ENCODE data around the gene EDAR. TPM values are rescaled to one million over a fixed set of nuclear protein-coding genes. Genes with fewer than 3 reads are reported as not detected.

The EDAR gene
- total RNA-seq, 3 donors from 2014 or later, result 0.05 to 0.13 TPM; not detected in 1

DNA sequence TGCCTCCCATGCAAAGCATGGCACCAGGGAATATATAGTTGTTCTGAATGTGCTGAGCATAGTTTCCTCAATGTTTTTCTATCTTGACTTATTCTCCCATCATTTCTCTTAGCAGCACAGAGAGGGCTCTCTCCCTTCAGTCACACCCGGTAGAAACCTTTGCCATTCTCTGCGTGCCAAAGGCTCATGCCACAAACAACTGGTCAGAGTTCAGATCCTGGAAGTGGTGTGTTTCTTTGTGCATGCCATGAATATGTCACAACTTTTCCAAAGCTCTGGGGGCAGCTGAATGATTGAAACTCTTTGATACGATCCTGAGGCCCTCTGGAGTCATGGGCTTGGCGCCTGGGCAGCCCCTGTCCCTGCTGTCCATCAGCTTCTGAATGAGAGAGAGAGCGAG lies 28.0 kb upstream of the EDAR start:
- Mint-ChIP-seq H3K27me3 (ENCODE audit: low read depth) (no peaks in the 10 kb centered on the region), H3K4me1 (ENCODE audit: low read depth) (peaks cover 13% of the 10 kb centered on the region), H3K36me3 (ENCODE audit: insufficient read depth) (no peaks in the 10 kb centered on the region), H3K4me3 (no peak overlapping the region), H3K9me3 (no peaks in the 10 kb centered on the region)
- DNase-seq (no peak), ATAC-seq (no peak)

DNA sequence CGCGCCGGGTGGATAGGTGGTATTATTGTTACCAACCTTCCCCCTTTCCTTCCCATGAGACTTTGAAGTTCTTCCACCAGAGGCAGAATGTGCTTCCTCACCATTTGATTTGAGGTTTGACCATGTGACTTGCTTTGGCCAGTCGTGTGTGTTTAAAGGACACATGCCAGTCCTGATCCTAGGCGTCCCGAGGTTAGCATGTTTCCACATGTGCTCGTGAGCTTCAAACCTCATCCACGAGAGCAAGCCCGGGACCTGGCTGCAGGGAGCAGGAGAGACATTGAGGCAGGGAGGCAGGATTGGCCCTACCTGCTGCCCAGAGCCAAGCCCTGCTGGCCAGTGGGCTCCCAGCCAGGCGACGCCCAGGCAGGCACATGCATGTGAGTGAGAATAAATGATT lies 27.4 kb upstream of the EDAR start:
- Mint-ChIP-seq H3K4me3 (no peak overlapping the region), H3K36me3 (ENCODE audit: insufficient read depth) (no peaks in the 10 kb centered on the region), H3K9me3 (no peaks in the 10 kb centered on the region), H3K4me1 (ENCODE audit: low read depth) (peaks cover 13% of the 10 kb centered on the region), H3K27me3 (ENCODE audit: low read depth) (no peaks in the 10 kb centered on the region)
- no peak for ATAC-seq
- DNase-seq, result no peak

DNA sequence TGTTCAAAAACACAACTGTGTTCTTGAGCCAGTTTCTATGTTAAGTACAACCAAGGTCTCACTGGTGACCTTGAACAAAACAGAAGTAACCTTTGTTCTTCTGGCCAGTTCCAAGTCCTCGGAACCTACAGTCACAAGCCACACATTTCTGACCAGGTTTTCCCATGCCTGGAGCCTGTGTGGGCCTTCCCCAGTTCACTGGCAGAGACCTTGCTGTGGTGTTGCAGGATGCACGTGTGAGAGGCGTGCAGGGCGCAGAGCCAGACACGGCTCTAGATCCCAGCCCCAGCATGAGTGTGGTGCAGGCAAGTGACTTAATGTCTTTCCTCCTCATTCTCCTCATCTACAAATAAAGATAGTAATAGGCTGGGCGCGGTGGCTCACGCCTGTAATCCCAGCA lies 25.5 kb upstream of the EDAR start:
- peaks cover 2% of the 10 kb centered on the region for H3K4me1 Mint-ChIP-seq (ENCODE audit: low read depth)
- no peak for ATAC-seq

DNA sequence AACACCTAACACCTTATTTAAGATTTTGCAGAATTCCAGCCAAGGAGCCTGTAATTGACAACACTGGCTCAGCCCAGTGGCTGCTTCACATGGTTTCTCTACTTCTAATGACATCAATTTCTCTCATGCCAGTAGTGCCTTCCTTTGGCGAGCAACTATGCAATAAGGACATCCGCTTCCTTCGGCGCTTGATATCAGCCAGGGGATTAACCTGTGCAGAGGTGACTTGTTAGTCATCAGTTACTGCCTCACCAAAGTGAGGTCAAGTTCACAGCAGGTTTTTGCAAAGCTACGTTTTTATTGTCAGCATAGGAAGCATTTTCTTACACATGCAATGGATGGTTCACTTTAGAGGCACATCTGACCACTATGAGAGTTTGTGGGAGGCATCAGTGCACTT lies 24.0 kb upstream of the EDAR start:
- Mint-ChIP-seq H3K27me3 (ENCODE audit: low read depth) (no peaks in the 10 kb centered on the region), H3K4me3 (no peak overlapping the region), H3K36me3 (ENCODE audit: insufficient read depth) (no peaks in the 10 kb centered on the region), H3K9me3 (no peaks in the 10 kb centered on the region), H3K4me1 (ENCODE audit: low read depth) (peaks cover 2% of the 10 kb centered on the region)
- DNase-seq (no peak), ATAC-seq (no peak)

More for the DNA sequence above, 25.5 kb upstream of the EDAR start:
- H3K27me3 Mint-ChIP-seq (ENCODE audit: low read depth), result no peaks in the 10 kb centered on the region
- no peaks in the 10 kb centered on the region for H3K36me3 Mint-ChIP-seq (ENCODE audit: insufficient read depth)
- H3K9me3 Mint-ChIP-seq, result no peaks in the 10 kb centered on the region
- H3K4me3 Mint-ChIP-seq, result no peak overlapping the region
- DNase-seq, result no peak

DNA sequence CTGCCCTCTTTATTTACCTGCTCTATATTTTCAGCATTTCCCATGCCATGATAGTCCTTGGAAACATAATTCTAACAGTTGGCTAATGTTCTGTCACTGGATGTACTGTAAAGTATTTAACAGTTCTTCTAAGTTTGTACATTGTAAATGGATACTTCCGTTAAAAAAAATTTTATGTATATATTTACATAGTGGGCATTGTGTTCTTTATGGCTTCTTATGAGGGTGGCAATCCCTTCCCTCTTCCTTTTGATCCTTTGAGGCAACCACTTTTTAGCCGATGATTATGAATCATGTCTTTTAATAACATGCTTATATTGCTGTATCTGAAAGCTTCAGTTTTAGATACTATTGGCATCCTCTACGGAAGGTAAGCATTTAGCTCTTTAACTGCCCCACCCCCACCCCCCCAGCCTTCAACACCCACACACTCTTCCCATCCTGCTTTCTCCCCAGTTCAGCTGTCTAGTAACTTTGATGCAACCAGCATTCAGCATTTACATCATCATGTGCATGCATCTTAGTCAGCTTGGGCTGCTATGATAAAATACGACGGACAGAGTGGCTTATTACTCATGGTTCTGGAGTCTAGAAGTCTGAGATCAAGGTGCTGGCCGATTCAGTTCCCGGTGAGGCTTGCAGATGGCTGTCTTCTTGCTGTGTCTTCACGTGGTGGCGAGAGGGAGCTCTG lies 21.0 kb upstream of the EDAR start:
- DNase-seq, result no peak

DNA sequence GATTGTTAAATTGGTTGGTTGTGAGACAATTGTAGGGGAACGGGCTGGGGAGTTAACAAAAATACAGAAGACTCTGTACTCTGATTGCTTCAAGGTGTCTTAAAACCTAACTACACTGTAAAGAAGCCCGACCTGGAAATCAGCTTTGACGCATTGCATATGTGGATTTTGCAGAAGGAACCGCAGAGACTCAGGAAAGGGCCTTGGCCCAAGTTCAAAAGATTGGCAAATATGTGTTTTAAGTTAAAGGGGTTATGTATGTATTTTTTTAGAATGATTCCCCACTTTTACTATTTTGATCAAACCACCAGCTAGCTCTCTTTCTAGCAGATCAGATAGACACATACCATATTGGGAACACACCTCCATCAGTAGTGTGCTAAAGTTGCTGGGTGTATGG lies 18.0 kb upstream of the EDAR start:
- Mint-ChIP-seq H3K9me3 (no peaks in the 10 kb centered on the region), H3K4me1 (ENCODE audit: low read depth) (peaks cover 5% of the 10 kb centered on the region), H3K27me3 (ENCODE audit: low read depth) (no peaks in the 10 kb centered on the region), H3K4me3 (no peak overlapping the region), H3K36me3 (ENCODE audit: insufficient read depth) (no peaks in the 10 kb centered on the region)
- ATAC-seq (no peak), DNase-seq (no peak)

More for the DNA sequence above, 21.0 kb upstream of the EDAR start:
- no peaks in the 10 kb centered on the region for H3K27me3 Mint-ChIP-seq (ENCODE audit: low read depth)
- no peaks in the 10 kb centered on the region for H3K36me3 Mint-ChIP-seq (ENCODE audit: insufficient read depth)
- H3K4me3 Mint-ChIP-seq, result no peak overlapping the region
- peaks cover 2% of the 10 kb centered on the region for H3K4me1 Mint-ChIP-seq (ENCODE audit: low read depth)
- ATAC-seq, result no peak
- H3K9me3 Mint-ChIP-seq, result no peaks in the 10 kb centered on the region

DNA sequence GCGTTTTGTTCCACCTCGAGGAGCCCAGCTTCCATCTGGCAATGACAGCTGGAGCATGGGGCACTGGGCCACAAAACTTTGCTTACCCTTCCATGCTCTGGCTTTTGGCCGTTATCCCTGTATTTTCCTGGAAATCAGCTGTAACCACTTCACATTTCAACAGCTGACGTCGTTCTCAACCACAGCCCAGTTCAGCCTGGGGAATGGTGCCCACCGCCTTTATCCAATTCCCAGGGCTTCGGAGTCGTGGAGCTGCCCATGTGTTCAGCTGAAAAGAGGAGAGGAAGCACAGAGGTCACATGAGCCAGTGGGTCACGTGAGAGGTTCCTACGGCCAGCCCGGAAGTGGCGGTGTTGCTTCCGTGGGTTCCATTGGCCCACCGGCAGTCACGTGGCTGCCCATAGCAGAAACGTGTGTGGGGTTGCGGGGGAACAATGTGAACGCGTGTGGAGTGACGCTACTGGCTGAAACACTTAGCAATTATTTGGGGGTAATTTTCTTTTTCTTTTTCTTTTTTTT lies 16.7 kb upstream of the EDAR start:
- DNase-seq (no peak), ATAC-seq (no peak)
- H3K4me3 Mint-ChIP-seq, result no peak overlapping the region
- no peaks in the 10 kb centered on the region for H3K27me3 Mint-ChIP-seq (ENCODE audit: low read depth)
- H3K9me3 Mint-ChIP-seq, result no peaks in the 10 kb centered on the region
- peaks cover 14% of the 10 kb centered on the region for H3K4me1 Mint-ChIP-seq (ENCODE audit: low read depth)
- no peaks in the 10 kb centered on the region for H3K36me3 Mint-ChIP-seq (ENCODE audit: insufficient read depth)

DNA sequence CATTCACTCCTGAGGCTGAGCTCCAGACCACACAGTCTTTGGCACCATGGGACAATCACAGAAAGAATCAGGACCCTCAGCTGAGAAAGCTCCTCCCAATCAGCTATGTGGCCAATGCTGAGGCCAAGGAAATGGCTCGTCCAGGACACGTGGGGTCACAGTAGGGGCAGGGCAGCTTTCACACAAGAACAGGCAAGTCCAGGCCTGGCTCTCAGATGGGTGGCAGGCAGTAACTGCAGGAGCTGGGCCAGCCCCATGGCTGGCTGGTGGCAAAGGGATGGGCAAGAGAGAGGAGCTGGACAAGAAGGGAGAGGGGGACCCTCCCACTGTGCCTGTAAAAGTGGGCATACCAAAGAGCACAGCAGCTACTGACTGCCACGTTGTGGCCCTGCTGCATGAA lies 12.2 kb upstream of the EDAR start:
- Mint-ChIP-seq H3K9me3 (no peaks in the 10 kb centered on the region), H3K4me1 (ENCODE audit: low read depth) (peaks cover 14% of the 10 kb centered on the region), H3K27me3 (ENCODE audit: low read depth) (no peaks in the 10 kb centered on the region), H3K36me3 (ENCODE audit: insufficient read depth) (no peaks in the 10 kb centered on the region), H3K4me3 (no peak overlapping the region)
- ATAC-seq, result no peak
- no peak for DNase-seq

DNA sequence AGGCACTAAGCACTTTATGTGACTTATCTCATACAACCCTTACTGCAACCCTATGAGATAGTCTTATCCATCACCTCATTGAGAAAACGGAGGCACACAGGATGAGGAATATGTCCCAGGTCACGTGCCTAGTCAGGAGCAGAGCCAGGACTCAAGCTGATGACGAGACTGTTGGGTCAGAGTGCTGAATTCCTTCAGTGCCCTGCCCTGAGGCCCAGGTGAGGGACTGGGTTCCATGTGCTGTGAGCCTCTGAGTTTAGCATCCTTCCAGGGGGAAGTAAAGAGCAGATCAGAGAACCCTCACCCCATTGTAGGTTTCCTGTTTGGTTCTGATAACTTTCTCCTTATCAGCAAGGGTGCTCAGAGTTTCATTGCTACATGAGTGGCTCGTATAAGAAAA lies 11.7 kb upstream of the EDAR start:
- Mint-ChIP-seq H3K27me3 (ENCODE audit: low read depth) (no peaks in the 10 kb centered on the region), H3K4me3 (no peak overlapping the region), H3K4me1 (ENCODE audit: low read depth) (peaks cover 14% of the 10 kb centered on the region), H3K9me3 (no peaks in the 10 kb centered on the region), H3K36me3 (ENCODE audit: insufficient read depth) (no peaks in the 10 kb centered on the region)
- ATAC-seq (no peak), DNase-seq (no peak)

DNA sequence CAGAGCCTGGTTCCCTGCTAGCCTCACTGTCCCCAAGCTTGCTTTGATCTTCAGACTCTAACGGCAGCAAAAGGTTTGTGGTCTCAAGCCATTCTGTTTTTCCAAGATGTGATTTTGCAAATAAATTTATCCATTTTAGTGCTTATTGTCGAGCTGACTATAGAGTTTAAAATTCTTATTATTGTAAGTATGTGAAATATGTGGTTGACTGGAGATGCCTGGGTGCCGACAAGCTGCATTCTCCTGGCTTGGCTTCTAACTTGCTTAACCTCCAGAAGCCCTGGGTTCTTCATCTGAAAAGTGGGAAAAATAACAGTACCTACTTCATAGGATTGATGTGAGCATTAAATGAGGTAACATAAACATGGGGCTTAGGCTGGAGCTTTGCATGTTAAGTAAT lies 9.9 kb upstream of the EDAR start:
- no peaks in the 10 kb centered on the region for H3K9me3 Mint-ChIP-seq
- peaks cover 14% of the 10 kb centered on the region for H3K4me1 Mint-ChIP-seq (ENCODE audit: low read depth)
- H3K27me3 Mint-ChIP-seq (ENCODE audit: low read depth), result no peaks in the 10 kb centered on the region
- DNase-seq (no peak), ATAC-seq (no peak)
- no peaks in the 10 kb centered on the region for H3K36me3 Mint-ChIP-seq (ENCODE audit: insufficient read depth)
- H3K4me3 Mint-ChIP-seq, result no peak overlapping the region

DNA sequence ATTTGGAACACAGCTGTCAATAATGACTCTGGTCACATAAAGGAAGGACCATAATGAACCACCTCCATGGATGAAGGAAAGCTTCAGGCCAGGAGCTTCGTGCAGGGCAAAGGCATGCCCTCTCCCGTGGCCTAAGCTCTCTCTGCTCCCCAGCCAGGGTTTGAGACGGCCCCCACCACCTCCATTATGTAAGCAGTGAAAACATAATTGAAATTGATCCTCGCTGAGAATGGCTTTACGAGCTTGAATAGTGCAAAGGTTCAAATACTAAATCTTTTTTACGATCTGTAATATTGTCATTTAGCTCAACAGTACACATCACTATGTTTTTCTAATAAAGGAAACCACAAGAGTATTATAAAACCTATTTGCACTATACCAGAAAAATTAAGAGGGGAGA lies 5.2 kb upstream of the EDAR start:
- H3K9me3 Mint-ChIP-seq, result no peaks in the 10 kb centered on the region
- H3K27me3 Mint-ChIP-seq (ENCODE audit: low read depth), result peaks cover 2% of the 10 kb centered on the region
- ATAC-seq, result no peak
- peaks cover 3% of the 10 kb centered on the region for H3K4me1 Mint-ChIP-seq (ENCODE audit: low read depth)
- no peaks in the 10 kb centered on the region for H3K36me3 Mint-ChIP-seq (ENCODE audit: insufficient read depth)
- no peak for DNase-seq
- no peak overlapping the region for H3K4me3 Mint-ChIP-seq

DNA sequence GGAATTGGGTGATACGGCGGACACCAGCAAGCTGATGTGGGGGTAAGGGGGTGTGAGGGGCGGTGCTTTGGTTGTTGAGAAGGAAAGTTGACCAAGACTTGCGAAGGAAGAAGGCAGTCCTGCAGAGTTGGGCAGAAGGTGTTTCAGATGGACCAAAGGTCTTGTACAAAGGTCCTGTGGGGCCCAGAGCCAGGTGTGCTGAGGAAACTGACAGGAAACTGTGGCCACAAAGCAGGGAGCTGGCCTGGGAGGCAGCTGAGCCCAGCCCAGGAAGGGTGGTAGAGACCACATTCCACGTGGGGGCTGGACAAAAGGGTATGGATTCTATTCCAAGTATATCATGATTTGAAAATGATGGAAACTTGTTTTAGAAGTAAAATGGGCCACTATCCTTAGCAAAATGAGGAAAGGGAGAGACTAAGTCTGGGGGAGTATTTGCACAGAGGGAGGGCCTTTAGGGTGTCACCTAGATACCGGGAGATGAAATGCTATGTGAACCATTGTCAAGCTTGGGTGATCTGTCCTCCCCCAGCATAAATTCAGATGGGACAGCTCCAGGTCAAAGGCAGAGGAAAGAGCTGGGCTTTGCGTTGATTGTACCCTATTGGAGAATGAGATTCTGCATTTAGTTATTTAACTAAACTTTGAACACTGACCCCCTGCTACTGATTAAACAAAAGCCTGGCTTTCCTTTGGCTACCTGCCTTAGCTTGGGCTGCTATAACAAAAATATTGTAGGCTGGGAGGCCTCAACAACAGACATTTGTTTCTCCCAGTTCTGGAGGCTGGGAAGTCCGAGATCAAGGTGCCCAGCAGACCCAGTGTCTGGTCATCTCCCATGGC lies 4.3 kb upstream of the EDAR start:
- Mint-ChIP-seq H3K36me3 (ENCODE audit: insufficient read depth) (no peaks in the 10 kb centered on the region), H3K4me3 (no peak overlapping the region), H3K27me3 (ENCODE audit: low read depth) (peaks cover 3% of the 10 kb centered on the region), H3K9me3 (no peaks in the 10 kb centered on the region), H3K4me1 (ENCODE audit: low read depth) (peaks cover 11% of the 10 kb centered on the region)
- DNase-seq, result no peak
- ATAC-seq, result no peak

DNA sequence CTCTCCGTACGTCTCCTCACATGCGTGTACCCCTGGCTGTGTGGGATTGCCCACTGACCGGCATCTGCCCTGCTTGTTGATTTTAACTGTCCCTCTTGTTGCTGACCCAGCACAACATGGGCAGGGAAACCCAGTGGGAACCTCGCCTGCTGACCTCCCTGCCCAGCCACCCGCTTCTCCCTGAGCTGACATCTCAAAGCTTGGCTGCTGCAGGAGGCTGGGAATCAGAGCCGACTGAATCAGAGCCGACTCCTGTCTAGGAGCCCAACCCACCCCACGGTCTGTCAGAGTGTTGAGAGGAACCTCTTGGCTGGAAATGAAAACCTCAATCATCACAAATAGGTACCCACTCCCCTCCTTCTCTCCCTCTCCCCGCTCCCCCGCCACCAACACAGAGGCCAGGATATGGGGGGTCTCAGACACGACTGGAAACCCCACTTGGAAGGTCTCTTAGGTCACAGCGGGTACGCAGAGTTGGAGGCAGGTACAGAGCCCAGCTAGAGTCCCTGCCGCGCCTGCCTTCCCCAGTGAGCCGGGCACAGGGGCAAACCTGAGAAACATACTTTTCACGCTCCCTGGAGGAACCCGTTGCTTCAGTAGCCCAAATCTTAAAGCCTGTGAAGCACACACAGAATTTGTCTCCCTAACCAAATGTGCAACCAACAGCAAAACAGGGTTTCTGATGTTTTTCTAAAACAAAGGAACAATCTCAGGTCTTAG lies 784 bp downstream of the EDAR start:
- ATAC-seq (peak; percentile 34 to 56), DNase-seq (no peak)
- Mint-ChIP-seq H3K4me1 (ENCODE audit: low read depth) (peaks cover 44% of the 10 kb centered on the region), H3K4me3 (peak overlapping the region; percentile 77), H3K9me3 (no peaks in the 10 kb centered on the region), H3K27me3 (ENCODE audit: low read depth) (peaks cover 7% of the 10 kb centered on the region), H3K36me3 (ENCODE audit: insufficient read depth) (no peaks in the 10 kb centered on the region)

DNA sequence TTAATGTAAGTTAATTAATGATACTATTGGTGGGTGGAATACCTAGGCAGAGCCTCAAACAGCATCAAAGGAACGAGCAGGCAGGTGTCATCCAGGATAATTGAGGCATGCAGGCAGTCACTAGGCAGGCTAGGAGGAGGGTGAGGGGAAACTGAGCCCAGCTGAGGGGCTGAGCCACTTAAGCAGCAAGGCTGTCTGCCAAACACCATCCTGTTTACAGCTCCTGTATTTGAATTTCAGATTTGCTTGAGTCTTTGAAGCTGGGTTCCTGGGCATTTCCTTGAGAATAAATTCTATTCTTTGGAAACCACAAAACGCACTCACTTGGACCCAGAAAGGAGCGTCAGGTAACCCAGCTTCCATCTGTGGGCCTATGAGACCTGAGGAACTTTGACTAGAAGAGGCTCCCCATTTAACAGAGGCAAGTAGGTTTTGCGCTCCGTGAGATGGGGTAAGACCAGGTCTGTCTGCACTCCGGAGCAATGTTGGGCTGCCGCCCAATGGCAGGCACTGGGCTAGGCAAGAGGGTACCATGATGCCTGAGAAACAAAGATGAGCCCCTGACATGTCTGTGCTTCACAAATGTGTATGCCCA lies 2.0 kb downstream of the EDAR start:
- Mint-ChIP-seq H3K4me1 (ENCODE audit: low read depth) (peaks cover 56% of the 10 kb centered on the region), H3K9me3 (no peaks in the 10 kb centered on the region), H3K36me3 (ENCODE audit: insufficient read depth) (no peaks in the 10 kb centered on the region), H3K27me3 (ENCODE audit: low read depth) (peaks cover 7% of the 10 kb centered on the region), H3K4me3 (peak overlapping the region; percentile 70)
- peak; percentile 16 for DNase-seq
- ATAC-seq, result peak; percentile 20 to 51

Data from activated T-cell treated with anti-CD3 and anti-CD28 coated beads, Interleukin-2, amount 50 U/mL, for 4 hours (primary cell).